ENCODE measurements around the gene MYH7B. TPM values are rescaled to one million over a fixed set of nuclear protein-coding genes. Genes with fewer than 3 reads are reported as not detected.

The MYH7B gene
- total RNA-seq, 1 experiment from 2014 or later, result 0.74 TPM

- Histone ChIP-seq H3K27me3 (ENCODE audit: insufficient read depth, low read length) (no peaks in the 10 kb centered on the region), H3K4me1 (ENCODE audit: control insufficient read depth in 1 of 2, insufficient read depth in 2 of 2, low read length in 2 of 2) (peaks cover 0 to 4% of the 10 kb centered on the region in 2 experiments; a peak in 1 of 4 replicates), H4K20me1 (ENCODE audit: insufficient read depth) (no peaks in the 10 kb centered on the region), H3K4me3 (replicated peaks in 1 of 2; ENCODE audit: low read depth in 1 of 2, low read length in 2 of 2) (no peak overlapping the region), H3K79me2 (ENCODE audit: insufficient read depth, low read length) (no peaks in the 10 kb centered on the region), H3K36me3 (ENCODE audit: control insufficient read depth in 1 of 2, insufficient read depth in 2 of 2, low read length in 2 of 2) (no peaks in the 10 kb centered on the region), H2AFZ (ENCODE audit: low read depth, low read length, poor library complexity, severe bottlenecking) (no peak overlapping the region), H3K27ac (ENCODE audit: low read depth, low read length) (no peak overlapping the region), H3K9me2 (ENCODE audit: insufficient read depth) (no peaks in the 10 kb centered on the region), H3K9me3 (ENCODE audit: control insufficient read depth in 1 of 2, insufficient read depth in 1 of 2, low read depth in 1 of 2, low read length in 2 of 2) (no peaks in the 10 kb centered on the region), H3K9ac (ENCODE audit: low read length) (no peak overlapping the region), H3K4me2 (ENCODE audit: low read length) (no peak overlapping the region)
- CTCF ChIA-PET, result no interaction called here
- intact Hi-C loops (cut with micrococcal nuclease), result no loop called here
- RAD21 ChIA-PET (ENCODE audit: low non-redundant PET in 1 of 2, low total read pairs in 2 of 2, uncharacterized antibody in 2 of 2, unreplicated experiment in 2 of 2), result no interaction called here
- TF ChIP-seq SP1 (IDR thresholded peaks at IDR 0.05; ENCODE audit: low read depth), result no peak
- no peak for TF ChIP-seq EZH2 (IDR thresholded peaks at IDR 0.05)
- TF ChIP-seq EZH2phosphoT487 (IDR thresholded peaks at IDR 0.05; ENCODE audit: borderline replicate concordance), result no peak
- no TSS peak for BruUV-seq (replicated peaks)
- DNase-seq (ENCODE audit: low read depth, low spot score), result no peak
- no peak for ATAC-seq
- POLR2A ChIA-PET, result no interaction called here
Measured at GRCh38 chr20:34984756-34985261, 29.1 kb downstream of the MYH7B start.

GRCh38 chr20:34985461-34986310 is 30.0 kb downstream of the MYH7B start:
- no peak for DNase-seq (ENCODE audit: low read depth, low spot score)
- Histone ChIP-seq H4K20me1 (ENCODE audit: insufficient read depth) (no peaks in the 10 kb centered on the region), H2AFZ (ENCODE audit: low read depth, low read length, poor library complexity, severe bottlenecking) (no peak overlapping the region), H3K9ac (ENCODE audit: low read length) (no peak overlapping the region), H3K27ac (ENCODE audit: low read depth, low read length) (no peak overlapping the region), H3K27me3 (ENCODE audit: insufficient read depth, low read length) (no peaks in the 10 kb centered on the region), H3K4me2 (ENCODE audit: low read length) (no peak overlapping the region), H3K9me2 (ENCODE audit: insufficient read depth) (no peaks in the 10 kb centered on the region), H3K9me3 (ENCODE audit: control insufficient read depth in 1 of 2, insufficient read depth in 1 of 2, low read depth in 1 of 2, low read length in 2 of 2) (no peaks in the 10 kb centered on the region), H3K79me2 (ENCODE audit: insufficient read depth, low read length) (no peaks in the 10 kb centered on the region), H3K4me3 (replicated peaks in 1 of 2; ENCODE audit: low read depth in 1 of 2, low read length in 2 of 2) (no peak overlapping the region), H3K36me3 (ENCODE audit: control insufficient read depth in 1 of 2, insufficient read depth in 2 of 2, low read length in 2 of 2) (no peaks in the 10 kb centered on the region), H3K4me1 (ENCODE audit: control insufficient read depth in 1 of 2, insufficient read depth in 2 of 2, low read length in 2 of 2) (peaks cover 0 to 4% of the 10 kb centered on the region in 2 experiments; a peak in 1 of 4 replicates)
- RAD21 ChIA-PET (ENCODE audit: low non-redundant PET in 1 of 2, low total read pairs in 2 of 2, uncharacterized antibody in 2 of 2, unreplicated experiment in 2 of 2), result no interaction called here
- intact Hi-C loops (cut with micrococcal nuclease), result no loop called here
- POLR2A ChIA-PET, result no interaction called here
- CTCF ChIA-PET, result no interaction called here
- BruUV-seq (replicated peaks), result no TSS peak
- ATAC-seq, result no peak
- TF ChIP-seq JUND (IDR thresholded peaks at IDR 0.05) (no peak), MAX (IDR thresholded peaks at IDR 0.05) (no peak), SIN3A (IDR thresholded peaks at IDR 0.05; ENCODE audit: low read depth) (no peak), CEBPB (IDR thresholded peaks at IDR 0.05; ENCODE audit: low read depth) (no peak), REST (IDR thresholded peaks at IDR 0.05; ENCODE audit: low read depth) (no peak), SP1 (IDR thresholded peaks at IDR 0.05; ENCODE audit: low read depth) (no peak), ZBTB33 (IDR thresholded peaks at IDR 0.05; ENCODE audit: extremely low read depth, insufficient replicate concordance, low read length) (no peak), CTCF (IDR thresholded peaks at IDR 0.05 in 2 of 3, conservative IDR thresholded peaks at IDR 0.05 in 1 of 3; ENCODE audit: borderline replicate concordance in 1 of 3, insufficient read depth in 1 of 3, low read depth in 2 of 3, low read length in 2 of 3) (no peak)
